Right cardiac atrium (tissue), 5 donors: ENCODE measurements around the gene NRGN. TPM values are rescaled to one million over a fixed set of nuclear protein-coding genes. Genes with fewer than 3 reads are reported as not detected.
A peak's percentile ranks its signal among the peaks of the same experiment; 100 is the strongest.

Experiments
- ATAC-seq, 2 donors: fragments of 200-7000 bp; cut with Tn5 transposase; one replicate each; pipeline versions ENCODE4 v1.8.0 to v1.9.1; 2020; ENCODE audit warnings: moderate library complexity in 2 of 2, mild to moderate bottlenecking in 1 of 2
- DNase-seq, 3 donors: peaks; one replicate each; pipeline ENCODE4 v3.0.0-alpha.2; 2020
- H3K27ac ChIP-seq: one replicate; pipeline ENCODE4 v1.5.1; 2013; ENCODE audit warnings: mild to moderate bottlenecking, low read length, control low read depth, moderate library complexity
- H3K27me3 ChIP-seq: one replicate; pipeline ENCODE4 v1.6.1; 2013; ENCODE audit not compliant: control insufficient read depth, insufficient read depth
- H3K4me1 ChIP-seq: one replicate; pipeline ENCODE4 v1.6.1; 2013; ENCODE audit warnings: low read length; ENCODE audit not compliant: control insufficient read depth, insufficient read depth
- H3K4me3 ChIP-seq: one replicate; pipeline ENCODE4 v1.5.1; 2013; ENCODE audit warnings: low read length, control low read depth
- H3K9me3 ChIP-seq: one replicate; pipeline ENCODE4 v1.6.1; 2013; ENCODE audit warnings: low read length; ENCODE audit not compliant: control insufficient read depth
- WGBS: extraction: QIAGEN DNeasy Blood & Tissue Kit; methylation state at CpG from one replicate; pipeline ENCODE4 v1.1.7; 2013; 5-methylcytosine and 5-hydroxymethylcytosine counted together
- intact Hi-C, 4 donors: fragments of 100-400 bp; cut with DNase I; formaldehyde crosslinking; loops; one replicate each; pipeline versions ENCODE4 v1.11.0 to v1.14.0; 2022 to 2023
- polyA plus RNA-seq: library from polyadenylated mRNA; stranded (reverse); fragments of 200-250 nt; gene quantifications from one replicate; pipeline ENCODE4 v1.2.3, GENCODE V29; 2013
- total RNA-seq, 4 donors: library from RNA; stranded (reverse); fragmentation: NEBNext Ultra II Directional; extraction: Animal tissue kit (Norgen Biotek cat#: 25700); gene quantifications; one replicate each; pipeline ENCODE4 v1.2.1, GENCODE V29; 2021
- donor health status: healthy with polysubstance abuse.
- donor health status: DM: no; HTN: yes; CAD: no.
- donor health status: DM: no; HTN: no; CAD: no.
- donor health status: DM: no; HTN: yes; CAD: no; lungs with severe emphysema.
- donor health status: DM: yes; HTN: yes; CAD: no.

The NRGN gene
- total and polyA plus RNA-seq, 5 donors = 5.3 to 16.0 (median 10.7) TPM

GRCh38 chr11:124740277-124740882 lies 638 bp downstream of the NRGN start:
- intact Hi-C loops = no loop called here
- Histone ChIP-seq H3K9me3 (no peaks in the 10 kb centered on the region), H3K27ac (no peak overlapping the region), H3K27me3 (no peaks in the 10 kb centered on the region), H3K4me3 (peak overlapping the region; percentile 64), H3K4me1 (no peaks in the 10 kb centered on the region)
- WGBS = 2% methylated on average over 37 of the region's 37 CpGs
- DNase-seq (peak; percentile 44 to 79 (median 74)), ATAC-seq (peak; percentile 47 to 71)

- no peak for ATAC-seq
- WGBS = 69% methylated on average over 2 of the region's 2 CpGs
- no peak overlapping the region for H3K4me3 ChIP-seq
- intact Hi-C loops = no loop called here
- H3K4me1 ChIP-seq = peaks cover 5% of the 10 kb centered on the region
- no peak for DNase-seq
- H3K27ac ChIP-seq = no peak overlapping the region
- H3K27me3 ChIP-seq = no peaks in the 10 kb centered on the region
- no peaks in the 10 kb centered on the region for H3K9me3 ChIP-seq
These were observed 2.8 kb downstream of the NRGN start for GRCh38 chr11:124742555-124742954.

- intact Hi-C loops = no loop called here
These were observed 3.3 kb downstream of the NRGN start for GRCh38 chr11:124743050-124743449.

DNA sequence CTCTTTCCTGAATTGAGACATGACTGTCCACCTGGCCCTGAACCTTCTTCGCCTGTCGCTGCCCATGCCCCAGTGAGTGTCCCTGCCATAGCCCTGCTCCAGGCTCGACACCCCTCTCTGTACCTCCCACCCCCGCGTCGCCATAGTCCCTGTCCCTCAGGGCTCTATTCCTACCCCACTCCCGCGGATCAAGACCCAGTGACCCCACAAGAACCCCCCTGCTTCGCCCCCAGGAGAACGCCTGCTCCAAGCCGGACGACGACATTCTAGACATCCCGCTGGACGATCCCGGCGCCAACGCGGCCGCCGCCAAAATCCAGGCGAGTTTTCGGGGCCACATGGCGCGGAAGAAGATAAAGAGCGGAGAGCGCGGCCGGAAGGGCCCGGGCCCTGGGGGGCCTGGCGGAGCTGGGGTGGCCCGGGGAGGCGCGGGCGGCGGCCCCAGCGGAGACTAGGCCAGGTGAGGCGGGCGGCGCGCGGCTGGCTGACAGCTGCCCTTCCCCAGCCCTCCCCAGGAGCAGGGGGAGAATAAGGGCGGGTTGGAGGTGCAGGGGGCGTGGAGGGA lies 5.6 kb downstream of the NRGN start:
- Histone ChIP-seq H3K4me3 (no peak overlapping the region), H3K27me3 (no peaks in the 10 kb centered on the region), H3K27ac (no peak overlapping the region), H3K4me1 (peaks cover 7% of the 10 kb centered on the region), H3K9me3 (no peaks in the 10 kb centered on the region)
- no peak for ATAC-seq
- peak in 1 of 3 donors; percentile 43 for DNase-seq
- intact Hi-C loops = no loop called here
- WGBS = 43% methylated on average over 44 of the region's 44 CpGs

More at GRCh38 chr11:124743050-124743449, 3.3 kb downstream of the NRGN start:
- no peak for ATAC-seq
- 80% methylated on average over 6 of the region's 6 CpGs for whole genome bisulfite sequencing
- DNase-seq = no peak
- no peaks in the 10 kb centered on the region for H3K9me3 ChIP-seq
- H3K27ac ChIP-seq = no peak overlapping the region
- H3K27me3 ChIP-seq = no peaks in the 10 kb centered on the region
- H3K4me3 ChIP-seq = no peak overlapping the region
- H3K4me1 ChIP-seq = peaks cover 5% of the 10 kb centered on the region

- Histone ChIP-seq H3K9me3 (no peaks in the 10 kb centered on the region), H3K4me1 (peaks cover 7% of the 10 kb centered on the region), H3K27me3 (no peaks in the 10 kb centered on the region), H3K27ac (peak overlapping the region; percentile 7), H3K4me3 (peak overlapping the region; percentile 32)
- peak in 1 of 2 donors; percentile 0 for ATAC-seq
- intact Hi-C loops = no loop called here
- peak in 1 of 3 donors; percentile 52 for DNase-seq
- WGBS = 21% methylated on average over 41 of the region's 41 CpGs
These were observed 6.3 kb downstream of the NRGN start for GRCh38 chr11:124745835-124746620.

- 11% methylated on average over 37 of the region's 37 CpGs for WGBS
- intact Hi-C loops = no loop called here
- peak overlapping the region; percentile 16 for H3K27ac ChIP-seq
- no peaks in the 10 kb centered on the region for H3K9me3 ChIP-seq
- H3K4me1 ChIP-seq = peaks cover 7% of the 10 kb centered on the region
- H3K27me3 ChIP-seq = no peaks in the 10 kb centered on the region
- ATAC-seq (peak; percentile 83 to 86), DNase-seq (peak; percentile 72 to 89 (median 88))
- H3K4me3 ChIP-seq = peak overlapping the region; percentile 32
These were observed 7.0 kb downstream of the NRGN start for GRCh38 chr11:124746621-124747243.

DNA sequence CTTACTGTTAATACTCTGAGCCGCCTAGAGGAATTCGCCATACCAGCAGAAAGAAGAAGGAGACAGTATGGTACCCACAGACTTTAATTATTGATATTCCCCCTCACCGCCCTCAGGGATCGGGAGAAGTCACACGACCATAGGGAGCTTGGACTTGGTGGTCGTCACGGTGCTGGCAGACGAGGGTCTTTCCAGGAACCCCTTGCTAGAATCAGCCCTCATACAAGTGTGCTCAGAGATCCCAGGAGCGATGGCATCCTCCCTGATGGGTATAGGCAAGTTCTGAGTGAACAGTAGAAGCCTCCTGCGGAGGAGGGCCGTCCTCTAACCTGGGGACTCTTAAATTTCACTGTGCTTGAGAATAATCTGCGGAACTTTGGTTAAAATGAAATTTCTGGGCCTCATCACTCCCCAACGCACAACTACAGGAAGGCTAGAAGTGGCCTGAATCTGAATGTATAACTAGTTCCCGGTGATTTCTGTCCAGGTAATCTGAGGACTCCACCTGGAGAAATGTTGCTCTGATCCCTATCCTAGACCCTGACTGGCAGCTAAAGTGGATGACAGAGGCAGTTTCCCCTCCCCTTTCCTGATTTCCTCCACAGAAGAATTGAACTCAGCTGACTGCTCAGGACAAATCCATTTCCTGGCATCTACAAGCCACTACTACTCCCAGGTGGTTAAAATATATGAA lies 7.8 kb downstream of the NRGN start:
- no peak for ATAC-seq
- H3K4me3 ChIP-seq = no peak overlapping the region
- H3K27ac ChIP-seq = peak overlapping the region; percentile 42
- WGBS = 56% methylated on average over 14 of the region's 14 CpGs
- no peaks in the 10 kb centered on the region for H3K9me3 ChIP-seq
- H3K4me1 ChIP-seq = peaks cover 7% of the 10 kb centered on the region
- no peaks in the 10 kb centered on the region for H3K27me3 ChIP-seq
- intact Hi-C loops = no loop called here
- no peak for DNase-seq

DNA sequence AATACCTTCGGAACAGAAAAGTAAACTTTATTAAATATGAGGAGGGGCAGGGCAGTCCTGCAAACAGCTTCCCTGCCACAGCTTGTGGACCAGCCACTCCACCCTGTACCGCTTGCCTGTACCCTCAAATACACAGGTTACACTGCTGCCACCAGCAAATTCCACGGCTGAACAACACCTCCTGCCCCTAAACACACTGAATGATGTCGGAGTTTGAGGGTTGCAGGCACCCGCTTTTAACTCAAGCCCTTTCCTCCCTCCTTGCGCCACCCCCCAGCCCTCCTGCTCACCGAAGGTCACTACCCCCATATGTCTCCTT lies 8.3 kb downstream of the NRGN start:
- WGBS = 45% methylated on average over 7 of the region's 7 CpGs
- Histone ChIP-seq H3K9me3 (no peaks in the 10 kb centered on the region), H3K4me3 (no peak overlapping the region), H3K27me3 (no peaks in the 10 kb centered on the region), H3K27ac (no peak overlapping the region), H3K4me1 (peaks cover 7% of the 10 kb centered on the region)
- DNase-seq (no peak), ATAC-seq (no peak)
- intact Hi-C loops = no loop called here

GRCh38 chr11:124748481-124749343 lies 9.0 kb downstream of the NRGN start:
- Histone ChIP-seq H3K4me3 (no peak overlapping the region), H3K9me3 (no peaks in the 10 kb centered on the region), H3K4me1 (peaks cover 7% of the 10 kb centered on the region), H3K27ac (peak overlapping the region; percentile 13), H3K27me3 (no peaks in the 10 kb centered on the region)
- WGBS = 27% methylated on average over 12 of the region's 12 CpGs
- intact Hi-C loops = no loop called here
- ATAC-seq (peak in 1 of 2 donors; percentile 33), DNase-seq (peak in 1 of 3 donors; percentile 49)

DNA sequence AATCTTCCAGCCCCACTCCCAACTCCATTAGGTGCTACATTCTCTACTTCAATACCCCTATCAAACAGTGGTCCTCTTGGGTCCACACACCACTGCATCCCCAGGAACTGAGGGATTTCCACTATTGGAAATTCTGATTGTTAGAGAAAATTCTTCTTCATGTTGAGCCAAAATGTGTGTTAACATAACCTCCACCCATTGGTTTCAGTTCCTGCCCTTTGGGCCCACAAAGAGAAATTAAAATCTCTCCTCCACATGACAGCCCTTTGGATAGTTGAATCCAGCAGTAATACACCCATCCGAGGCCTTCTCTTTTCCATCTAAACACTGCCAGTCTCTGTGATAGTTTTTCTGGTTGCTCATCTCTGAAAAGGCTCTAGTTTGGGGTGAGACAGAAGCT lies 10.2 kb downstream of the NRGN start:
- DNase-seq (no peak), ATAC-seq (no peak)
- peaks cover 7% of the 10 kb centered on the region for H3K4me1 ChIP-seq
- WGBS = 50% methylated on average over 1 of the region's 1 CpG
- H3K4me3 ChIP-seq = no peak overlapping the region
- no peak overlapping the region for H3K27ac ChIP-seq
- intact Hi-C loops = no loop called here
- H3K9me3 ChIP-seq = no peaks in the 10 kb centered on the region
- H3K27me3 ChIP-seq = no peaks in the 10 kb centered on the region
